NCI-H1105 treated with DMSO at 0.1 percent for 48 hours (cell line): ENCODE results near the gene DTL.

Experiments used
- DNase-seq: peaks from one replicate; lab custom pipeline; 2025; lab: John Stamatoyannopoulos, UW

DTL gene

GRCh38 chr1:212127221-212127620 lies 91.7 kb downstream of the DTL start:
- DNase-seq, result no peak

- DNase-seq, result no peak
Observed at GRCh38 chr1:212129781-212130180, 94.2 kb downstream of the DTL start.

GRCh38 chr1:212132025-212132424 lies 96.5 kb downstream of the DTL start:
- DNase-seq, result no peak

GRCh38 chr1:212133319-212133718 lies 97.8 kb downstream of the DTL start:
- DNase-seq, result no peak

GRCh38 chr1:212135166-212135565 lies 99.6 kb downstream of the DTL start:
- DNase-seq, result no peak

DNA sequence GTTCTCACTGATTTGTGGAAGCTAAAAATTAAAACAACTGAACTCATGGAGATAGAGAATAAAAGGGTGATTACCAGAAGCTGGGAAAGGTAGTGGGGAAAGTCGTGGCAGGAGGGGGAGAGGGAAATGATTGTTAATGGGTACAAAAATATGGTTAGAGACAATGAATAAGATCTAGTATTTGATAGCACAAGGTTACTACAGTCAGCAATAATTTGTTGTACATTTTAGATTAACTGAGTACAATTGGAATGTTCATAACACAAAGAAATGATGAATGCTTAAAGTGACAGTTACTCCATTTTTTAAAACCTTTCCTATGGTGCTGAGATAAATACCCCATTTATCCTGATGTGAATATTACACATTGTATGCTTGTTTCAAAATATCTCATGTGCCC lies 102.3 kb downstream of the DTL start:
- DNase-seq, result no peak

DNA sequence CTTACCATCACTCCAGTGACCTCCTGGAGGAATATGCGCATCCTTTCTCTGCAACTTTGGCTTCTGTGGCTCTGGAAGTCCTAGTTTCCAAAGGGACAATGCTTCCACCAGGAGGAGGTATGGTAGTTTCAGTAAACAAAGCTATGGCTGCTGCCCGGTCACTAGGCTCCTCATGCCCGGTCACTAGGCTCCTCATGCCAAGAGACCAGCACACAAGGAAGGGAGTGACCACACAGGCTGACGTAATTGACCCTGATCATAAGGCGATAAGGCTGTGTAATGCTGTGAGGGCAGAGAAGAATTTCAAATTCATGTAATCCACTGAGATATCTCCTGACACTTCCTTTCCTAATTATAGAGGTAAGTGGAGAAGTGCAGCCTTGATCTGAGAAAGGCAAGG lies 102.9 kb downstream of the DTL start:
- no peak for DNase-seq

GRCh38 chr1:212139526-212140135 lies 104.1 kb downstream of the DTL start:
- no peak for DNase-seq

DNA sequence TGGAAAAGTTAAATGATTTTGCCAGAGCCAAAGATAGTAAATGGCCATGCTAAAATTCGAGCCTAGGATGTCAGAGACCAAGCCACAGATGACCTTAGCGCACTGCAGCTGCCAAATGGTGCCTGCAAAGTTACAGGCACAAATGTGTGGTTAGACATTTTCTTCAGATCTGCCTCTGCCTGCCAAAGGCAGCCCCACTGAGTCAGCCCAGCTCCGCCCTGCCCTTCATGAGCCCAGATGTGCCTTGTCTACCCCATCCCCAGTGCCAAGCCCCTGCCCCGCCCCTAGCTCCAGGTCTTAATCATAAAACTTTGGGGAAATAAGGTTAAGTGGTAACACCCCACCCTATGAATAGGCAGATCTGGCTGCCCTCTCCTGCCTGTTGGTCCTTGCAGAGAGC lies 105.9 kb downstream of the DTL start:
- no peak for DNase-seq

DNA sequence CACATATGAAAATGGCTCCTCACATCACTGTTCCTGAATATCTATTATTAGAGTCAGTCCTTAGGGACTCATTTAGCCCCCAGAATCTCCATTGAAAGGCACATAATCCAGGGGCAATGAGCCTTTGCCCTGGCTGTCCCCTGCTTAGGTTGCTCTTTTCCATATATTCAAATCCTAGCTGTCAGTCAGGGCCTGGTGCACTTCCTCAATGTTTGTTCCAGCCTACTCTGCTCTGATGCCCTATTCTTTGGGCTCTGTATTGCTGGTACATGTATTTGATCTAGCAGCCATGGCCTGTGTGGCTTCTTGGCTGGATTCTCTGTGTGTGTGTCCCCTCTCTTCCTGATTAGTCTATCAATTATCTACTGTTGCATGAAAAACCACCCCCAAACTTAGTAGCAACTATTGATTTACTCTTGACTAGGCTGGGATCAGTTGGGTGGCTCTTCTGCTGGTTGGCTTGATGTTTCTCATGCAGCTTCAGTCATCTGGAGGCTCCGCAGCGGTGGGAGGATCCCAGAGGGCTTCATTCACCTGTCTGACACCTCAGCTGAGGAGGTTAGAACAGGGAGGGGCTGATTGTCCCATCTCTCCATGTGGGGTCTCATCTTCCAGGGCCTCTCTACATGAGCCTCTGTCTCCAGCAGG lies 107.5 kb downstream of the DTL start:
- no peak for DNase-seq

DNA sequence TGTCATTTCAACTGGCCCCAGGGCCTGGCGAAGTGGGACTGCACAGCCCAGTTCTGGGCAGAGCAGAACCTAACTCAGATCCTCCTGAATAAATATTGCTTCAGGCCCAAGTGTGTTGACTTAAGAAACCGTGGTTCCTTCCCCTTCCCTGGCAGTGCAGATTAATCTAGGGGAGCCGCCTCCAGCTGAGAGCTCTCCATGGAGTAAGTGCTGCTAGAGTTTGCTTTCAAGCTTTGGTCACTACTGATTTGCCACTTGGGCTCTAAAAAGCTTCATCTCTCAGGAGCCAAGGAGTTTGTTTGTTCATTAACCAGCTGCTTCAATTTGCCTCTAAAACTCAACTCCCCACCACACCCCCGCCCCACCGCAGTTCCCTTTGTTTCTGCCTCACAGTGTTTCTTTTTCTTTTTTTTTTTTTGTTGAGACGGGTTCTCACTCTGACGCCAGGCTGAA lies 112.1 kb downstream of the DTL start:
- no peak for DNase-seq

GRCh38 chr1:212149566-212149965 lies 114.0 kb downstream of the DTL start:
- DNase-seq, result no peak

DNA sequence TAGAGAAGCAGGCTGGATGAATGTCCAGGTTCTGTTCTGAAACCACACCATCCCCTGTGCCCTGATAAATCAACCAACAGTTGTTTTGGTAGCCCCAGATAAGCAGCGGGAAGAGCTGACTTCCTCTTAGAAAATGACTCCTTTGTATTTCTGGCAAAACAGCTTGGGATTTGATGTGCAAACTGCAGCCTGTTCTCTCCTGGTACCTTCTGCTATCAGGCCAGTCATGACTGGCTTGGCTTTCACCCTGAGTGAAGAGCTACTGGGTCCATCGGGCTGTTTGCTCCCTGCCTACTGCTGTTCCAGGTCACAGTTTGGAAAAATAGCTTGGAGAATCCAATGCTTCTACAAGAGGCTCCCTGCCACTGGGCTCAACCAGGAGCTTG lies 116.8 kb downstream of the DTL start:
- DNase-seq, result no peak

DNA sequence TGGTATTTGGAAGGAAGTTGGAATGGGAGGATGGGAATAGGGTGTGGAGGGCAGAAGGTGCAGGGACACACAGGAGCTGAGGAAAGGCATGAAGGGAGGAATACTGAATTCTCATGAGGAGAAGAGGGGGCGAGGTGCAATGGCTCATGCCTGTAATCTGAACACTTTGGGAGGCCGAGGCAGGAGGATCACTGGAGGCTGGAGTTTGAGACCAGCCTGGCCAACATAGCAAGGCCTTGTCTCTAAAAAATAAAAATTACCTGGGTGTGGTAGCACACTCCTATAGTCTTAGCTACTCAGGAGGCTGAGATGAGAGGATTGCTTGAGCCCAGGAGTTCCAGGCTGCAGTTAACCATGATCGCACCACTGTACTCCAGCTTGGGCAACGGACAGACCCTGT lies 117.3 kb downstream of the DTL start:
- no peak for DNase-seq

GRCh38 chr1:212153635-212154034 lies 118.1 kb downstream of the DTL start:
- no peak for DNase-seq
